ENCODE data around the gene HSPB2. TPM values are rescaled to one million over a fixed set of nuclear protein-coding genes. Genes with fewer than 3 reads are reported as not detected.

HSPB2 gene
- polyA plus RNA-seq, 4 donors: 1.7 to 4.3 (median 3.0) TPM; not detected in 1

DNA sequence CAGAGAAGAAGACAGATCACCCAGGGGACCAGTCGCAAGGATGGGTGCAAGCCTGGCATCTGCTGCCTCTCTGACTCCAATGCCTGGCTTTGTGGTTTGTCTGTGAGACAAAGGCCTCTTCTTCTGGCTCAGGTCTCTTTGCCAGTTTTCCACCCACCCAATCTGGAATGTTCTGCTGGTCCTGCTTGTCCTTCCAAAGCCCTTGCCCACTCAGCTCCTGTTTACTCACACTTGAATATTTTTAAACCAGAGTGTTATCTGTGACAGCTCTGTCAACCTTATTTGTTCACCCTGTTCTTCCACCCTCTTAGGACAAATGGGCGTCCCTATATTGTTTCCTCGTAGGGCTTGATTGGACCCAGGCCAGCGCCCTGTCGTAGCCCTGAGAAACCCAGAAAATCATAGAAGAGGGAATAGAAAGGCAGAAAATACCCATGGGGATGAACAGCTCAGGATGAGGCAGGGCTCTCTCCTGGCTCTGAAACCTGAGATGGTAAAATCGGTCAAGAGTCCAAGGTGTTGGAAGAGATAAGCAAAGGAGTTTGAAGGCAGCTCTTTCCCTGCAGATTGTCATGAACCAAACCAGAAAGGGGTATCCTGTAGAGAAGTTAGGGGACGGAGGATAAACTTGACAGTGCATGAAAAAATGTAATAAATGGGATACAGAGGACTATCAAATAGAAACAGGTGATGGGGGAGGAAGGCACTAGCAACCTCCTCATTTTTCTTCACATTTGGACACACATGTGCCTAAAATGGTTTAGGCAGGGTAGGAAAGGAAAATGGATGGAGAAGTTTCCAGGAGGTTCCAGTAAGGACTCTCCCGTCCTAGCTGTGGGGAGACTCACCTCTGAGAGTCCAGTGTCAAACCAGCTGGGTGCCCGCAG lies 1.6 kb upstream of the HSPB2 start:
- peak overlapping the region in 2 of 3 donors; percentile 64 to 72 for H3K27ac ChIP-seq (ENCODE audit: low read depth in 1 of 3, low read length in 2 of 3)
- DNase-seq (peak; percentile 30 to 53), FAIRE-seq (no peak)
- no peaks in the 10 kb centered on the region for H3K36me3 ChIP-seq (ENCODE audit: control insufficient read depth in 3 of 3, insufficient read depth in 2 of 3, low read depth in 1 of 3, low read length in 3 of 3)
- H3K27me3 ChIP-seq (ENCODE audit: control insufficient read depth in 3 of 3, insufficient read depth in 3 of 3, low read length in 3 of 3): peaks cover 0 to 16% (median 0%) of the 10 kb centered on the region in 3 donors
- 31 to 57% (median 42%) methylated on average over 9 of the region's 9 CpGs for WGBS, 3 donors
- H3K9me3 ChIP-seq (ENCODE audit: control insufficient read depth in 2 of 2, insufficient read depth in 1 of 2, low read depth in 1 of 2, low read length in 1 of 2): no peaks in the 10 kb centered on the region
- peak overlapping the region in 1 of 3 donors; percentile 0 for H3K4me3 ChIP-seq (ENCODE audit: low read depth in 1 of 3, low read length in 3 of 3)
- H3K4me1 ChIP-seq (ENCODE audit: control insufficient read depth in 3 of 3, insufficient read depth in 2 of 3, low read depth in 1 of 3, low read length in 2 of 3): peaks cover 0 to 20% (median 2%) of the 10 kb centered on the region in 3 donors

DNA sequence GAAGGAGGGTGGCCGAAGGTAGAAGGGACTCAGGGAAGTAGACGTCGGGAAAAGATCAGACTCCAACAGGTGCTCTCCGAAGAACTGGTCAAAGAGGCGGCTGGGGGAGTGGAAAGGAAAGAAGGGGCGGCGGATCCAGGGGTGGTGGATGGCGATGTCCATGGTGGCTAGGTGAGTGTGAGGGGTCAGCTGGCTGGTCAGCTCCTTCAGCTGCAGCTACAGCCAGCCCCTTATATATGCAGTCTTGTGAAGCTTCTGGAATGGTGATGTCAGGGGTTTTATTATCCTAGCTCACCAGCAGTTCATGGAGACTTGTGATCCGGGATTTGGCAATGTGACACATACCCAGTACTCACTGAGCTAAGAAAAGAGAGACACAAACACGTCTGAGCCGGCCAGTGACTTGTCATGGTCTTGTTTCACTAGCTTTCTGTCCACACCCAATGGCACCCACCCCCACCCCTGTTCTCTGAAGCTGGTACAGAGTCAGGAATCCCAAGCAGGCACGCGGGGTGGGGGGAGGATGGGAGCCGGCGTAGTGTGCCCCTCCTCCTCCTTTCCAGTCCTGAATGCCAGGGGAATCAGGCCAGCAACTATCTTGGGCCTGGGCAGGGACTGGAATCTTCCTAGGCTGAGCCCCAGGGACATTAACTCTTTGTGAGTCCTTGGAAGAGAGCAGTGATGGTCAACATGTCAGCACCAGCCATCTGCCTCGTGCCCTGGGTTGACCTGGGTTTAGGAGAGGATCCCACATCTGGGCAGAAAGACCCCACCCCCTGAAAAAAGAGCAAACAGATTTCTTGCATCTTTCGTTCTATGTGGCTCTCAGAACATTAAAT lies 752 bp upstream of the HSPB2 start, which contains the start of gene CRYAB:
CRYAB (minus strand) TSS at position 208 of the 839 bp plus-strand sequence; CDS start at position 162, 46 bp downstream.
- H3K36me3 ChIP-seq (ENCODE audit: control insufficient read depth in 3 of 3, insufficient read depth in 2 of 3, low read depth in 1 of 3, low read length in 3 of 3): no peaks in the 10 kb centered on the region
- no peaks in the 10 kb centered on the region for H3K9me3 ChIP-seq (ENCODE audit: control insufficient read depth in 2 of 2, insufficient read depth in 1 of 2, low read depth in 1 of 2, low read length in 1 of 2)
- H3K27ac ChIP-seq (ENCODE audit: low read depth in 1 of 3, low read length in 2 of 3): peak within 1 kb of the TSS in 2 of 3 donors; percentile 64 to 72
- DNase-seq (peak; percentile 35 to 57), FAIRE-seq (no peak)
- peaks cover 0 to 16% (median 0%) of the 10 kb centered on the region in 3 donors for H3K27me3 ChIP-seq (ENCODE audit: control insufficient read depth in 3 of 3, insufficient read depth in 3 of 3, low read length in 3 of 3)
- peaks cover 0 to 20% (median 2%) of the 10 kb centered on the region in 3 donors for H3K4me1 ChIP-seq (ENCODE audit: control insufficient read depth in 3 of 3, insufficient read depth in 2 of 3, low read depth in 1 of 3, low read length in 2 of 3)
- 19 to 46% (median 37%) methylated on average over 17 of the region's 17 CpGs for WGBS, 3 donors
- peak within 1 kb of the TSS in 1 of 3 donors; percentile 28 for H3K4me3 ChIP-seq (ENCODE audit: low read depth in 1 of 3, low read length in 3 of 3)

DNA sequence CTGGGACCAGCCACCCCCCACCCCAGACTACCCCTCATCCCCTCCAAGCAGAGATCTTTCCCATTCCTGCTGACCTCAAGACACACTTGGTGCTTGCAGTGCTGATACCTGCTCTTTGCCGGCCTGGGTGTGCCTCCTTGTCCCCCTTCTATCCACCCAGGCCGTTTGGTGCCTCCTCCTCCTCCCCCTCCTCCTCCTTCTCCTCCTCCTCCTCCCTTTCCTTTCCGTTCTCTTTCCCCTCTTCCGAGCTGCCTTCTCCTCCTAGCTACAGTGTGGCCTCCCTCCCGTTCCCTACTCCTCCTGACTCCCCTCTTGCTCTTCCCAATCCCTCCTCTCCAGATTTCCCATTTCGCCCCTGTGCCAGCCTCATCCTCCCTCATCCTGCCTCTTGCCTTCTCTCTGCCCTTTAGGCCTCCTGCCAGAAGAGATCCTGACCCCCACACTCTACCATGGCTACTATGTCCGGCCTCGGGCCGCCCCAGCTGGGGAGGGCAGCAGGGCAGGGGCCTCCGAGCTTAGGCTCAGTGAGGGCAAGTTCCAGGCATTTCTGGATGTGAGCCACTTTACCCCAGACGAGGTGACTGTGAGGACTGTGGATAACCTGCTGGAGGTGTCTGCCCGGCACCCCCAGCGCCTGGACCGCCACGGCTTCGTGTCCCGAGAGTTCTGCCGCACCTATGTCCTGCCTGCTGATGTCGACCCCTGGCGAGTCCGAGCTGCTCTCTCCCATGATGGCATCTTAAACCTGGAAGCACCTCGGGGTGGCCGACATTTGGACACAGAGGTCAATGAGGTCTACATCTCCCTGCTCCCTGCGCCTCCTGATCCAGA lies 712 bp downstream of the HSPB2 start:
- Histone ChIP-seq H3K36me3 (ENCODE audit: control insufficient read depth in 3 of 3, insufficient read depth in 2 of 3, low read depth in 1 of 3, low read length in 3 of 3) (no peaks in the 10 kb centered on the region), H3K9me3 (ENCODE audit: control insufficient read depth in 2 of 2, insufficient read depth in 1 of 2, low read depth in 1 of 2, low read length in 1 of 2) (no peaks in the 10 kb centered on the region), H3K27me3 (ENCODE audit: control insufficient read depth in 3 of 3, insufficient read depth in 3 of 3, low read length in 3 of 3) (peaks cover 0 to 16% (median 0%) of the 10 kb centered on the region in 3 donors), H3K4me3 (ENCODE audit: low read depth in 1 of 3, low read length in 3 of 3) (peak overlapping the region in 1 of 3 donors; percentile 28), H3K4me1 (ENCODE audit: control insufficient read depth in 3 of 3, insufficient read depth in 2 of 3, low read depth in 1 of 3, low read length in 2 of 3) (peaks cover 0 to 28% (median 2%) of the 10 kb centered on the region in 3 donors), H3K27ac (ENCODE audit: low read depth in 1 of 3, low read length in 2 of 3) (peak overlapping the region in 2 of 3 donors; percentile 42 to 76)
- FAIRE-seq: no peak
- WGBS, 3 donors: 68 to 80% (median 80%) methylated on average over 24 of the region's 24 CpGs
- DNase-seq: no peak

DNA sequence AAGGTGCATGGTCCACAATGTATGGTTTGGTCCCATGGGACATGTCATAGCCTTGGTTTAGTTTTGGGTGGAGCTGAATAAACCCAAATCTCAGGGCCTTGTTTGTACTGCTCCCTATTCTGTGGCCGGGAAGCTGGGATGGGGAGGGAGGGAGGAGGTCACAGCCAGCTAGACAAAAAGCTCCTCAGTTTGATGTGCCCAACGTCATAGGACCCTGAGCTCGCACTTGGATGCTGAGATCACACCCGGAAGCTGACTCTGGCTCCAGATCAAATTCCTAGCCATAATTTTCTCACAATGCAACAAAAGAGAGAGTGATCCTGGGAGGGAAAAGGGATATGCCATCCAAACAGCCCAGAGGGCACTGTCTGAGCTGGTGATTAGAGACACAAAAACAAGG lies 1.5 kb downstream of the HSPB2 start:
- DNase-seq: peak in 1 of 2 donors; percentile 36
- no peak for FAIRE-seq

DNA sequence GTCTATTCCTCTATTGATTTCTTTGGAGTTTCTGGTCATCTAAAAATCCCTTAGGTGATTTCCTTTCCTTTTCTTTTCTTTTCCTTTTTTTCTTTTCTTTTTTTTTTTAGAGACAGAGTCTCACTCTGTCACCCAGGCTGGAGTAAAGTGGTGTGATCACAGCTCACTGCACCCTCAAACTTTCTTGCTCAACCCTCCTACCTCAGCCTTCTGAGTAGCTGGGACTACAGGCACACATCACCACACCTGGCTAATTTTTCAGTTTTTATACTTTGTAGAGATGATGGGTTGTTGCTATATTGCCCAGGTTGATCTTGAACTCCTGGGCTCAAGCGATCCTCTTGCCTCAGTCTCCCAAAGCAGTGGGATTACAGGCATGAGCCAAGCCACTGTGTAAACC lies 4.2 kb downstream of the HSPB2 start:
- 93 to 97% (median 97%) methylated on average over 1 of the region's 1 CpG for WGBS, 3 donors
- H3K27ac ChIP-seq (ENCODE audit: low read depth in 1 of 3, low read length in 2 of 3): no peak overlapping the region
- DNase-seq: no peak

More for the DNA sequence above, 1.5 kb downstream of the HSPB2 start:
- WGBS, 3 donors: 19 to 33% (median 26%) methylated on average over 4 of the region's 4 CpGs
- no peaks in the 10 kb centered on the region for H3K36me3 ChIP-seq (ENCODE audit: control insufficient read depth in 3 of 3, insufficient read depth in 2 of 3, low read depth in 1 of 3, low read length in 3 of 3)
- H3K27me3 ChIP-seq (ENCODE audit: control insufficient read depth in 3 of 3, insufficient read depth in 3 of 3, low read length in 3 of 3): peaks cover 0 to 16% (median 0%) of the 10 kb centered on the region in 3 donors
- H3K4me3 ChIP-seq (ENCODE audit: low read depth in 1 of 3, low read length in 3 of 3): no peak overlapping the region
- peak overlapping the region in 2 of 3 donors; percentile 42 to 76 for H3K27ac ChIP-seq (ENCODE audit: low read depth in 1 of 3, low read length in 2 of 3)
- no peaks in the 10 kb centered on the region for H3K9me3 ChIP-seq (ENCODE audit: control insufficient read depth in 2 of 2, insufficient read depth in 1 of 2, low read depth in 1 of 2, low read length in 1 of 2)
- H3K4me1 ChIP-seq (ENCODE audit: control insufficient read depth in 3 of 3, insufficient read depth in 2 of 3, low read depth in 1 of 3, low read length in 2 of 3): peaks cover 0 to 30% (median 2%) of the 10 kb centered on the region in 3 donors

DNA sequence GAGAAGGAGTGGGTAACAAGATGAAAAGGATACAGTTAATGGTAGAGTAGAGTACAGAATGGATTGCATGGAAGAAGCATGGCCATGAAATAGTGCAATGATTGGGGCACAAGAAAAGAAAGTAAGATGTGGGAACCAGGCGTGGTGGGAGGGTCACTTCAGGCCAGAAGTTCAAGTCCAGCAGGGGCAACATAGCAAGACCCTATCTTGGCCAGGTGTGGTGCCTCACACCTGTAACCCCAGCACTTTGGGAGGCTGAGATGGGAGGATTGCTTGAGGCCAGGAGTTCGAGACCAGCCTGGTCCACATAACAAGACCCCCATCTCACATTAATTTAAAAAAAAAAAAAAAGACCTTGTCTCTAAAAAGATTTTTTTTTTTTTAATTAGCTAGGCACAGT lies 4.8 kb downstream of the HSPB2 start:
- H3K4me1 ChIP-seq (ENCODE audit: control insufficient read depth in 3 of 3, insufficient read depth in 2 of 3, low read depth in 1 of 3, low read length in 2 of 3): peaks cover 0 to 19% (median 2%) of the 10 kb centered on the region in 3 donors
- no peaks in the 10 kb centered on the region for H3K9me3 ChIP-seq (ENCODE audit: control insufficient read depth in 2 of 2, insufficient read depth in 1 of 2, low read depth in 1 of 2, low read length in 1 of 2)
- no peak overlapping the region for H3K4me3 ChIP-seq (ENCODE audit: low read depth in 1 of 3, low read length in 3 of 3)
- no peaks in the 10 kb centered on the region for H3K36me3 ChIP-seq (ENCODE audit: control insufficient read depth in 3 of 3, insufficient read depth in 2 of 3, low read depth in 1 of 3, low read length in 3 of 3)
- peak overlapping the region in 1 of 3 donors; percentile 91 for H3K27ac ChIP-seq (ENCODE audit: low read depth in 1 of 3, low read length in 2 of 3)
- peaks cover 0 to 8% (median 0%) of the 10 kb centered on the region in 3 donors for H3K27me3 ChIP-seq (ENCODE audit: control insufficient read depth in 3 of 3, insufficient read depth in 3 of 3, low read length in 3 of 3)
- WGBS, 3 donors: 70 to 90% (median 88%) methylated on average over 2 of the region's 2 CpGs
- no peak for FAIRE-seq
- DNase-seq: no peak

More for the DNA sequence above, 4.2 kb downstream of the HSPB2 start:
- no peaks in the 10 kb centered on the region for H3K36me3 ChIP-seq (ENCODE audit: control insufficient read depth in 3 of 3, insufficient read depth in 2 of 3, low read depth in 1 of 3, low read length in 3 of 3)
- H3K4me1 ChIP-seq (ENCODE audit: control insufficient read depth in 3 of 3, insufficient read depth in 2 of 3, low read depth in 1 of 3, low read length in 2 of 3): peaks cover 0 to 25% (median 2%) of the 10 kb centered on the region in 3 donors
- FAIRE-seq: no peak
- peaks cover 0 to 13% (median 0%) of the 10 kb centered on the region in 3 donors for H3K27me3 ChIP-seq (ENCODE audit: control insufficient read depth in 3 of 3, insufficient read depth in 3 of 3, low read length in 3 of 3)
- H3K9me3 ChIP-seq (ENCODE audit: control insufficient read depth in 2 of 2, insufficient read depth in 1 of 2, low read depth in 1 of 2, low read length in 1 of 2): no peaks in the 10 kb centered on the region
- H3K4me3 ChIP-seq (ENCODE audit: low read depth in 1 of 3, low read length in 3 of 3): no peak overlapping the region

DNA sequence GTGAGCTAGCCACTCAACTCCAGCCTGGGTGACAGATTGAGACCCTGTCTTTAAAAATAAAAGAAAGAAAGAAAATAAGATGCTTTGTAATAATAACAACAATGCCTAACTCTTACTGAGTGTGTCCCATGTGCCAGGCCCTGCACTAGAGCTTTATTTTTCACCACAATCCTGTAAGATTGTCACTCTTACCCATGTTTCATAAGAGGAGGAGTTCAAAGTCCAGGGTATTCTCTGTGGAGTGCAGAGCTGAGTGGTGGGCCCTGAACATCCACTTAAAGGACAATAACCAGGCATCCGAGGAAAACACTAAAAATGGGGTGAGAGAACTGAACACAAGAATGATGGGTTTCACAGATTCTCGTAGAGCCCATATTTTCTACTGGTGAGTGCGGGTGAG lies 5.3 kb downstream of the HSPB2 start:
- peak in 1 of 2 donors; percentile 21 for DNase-seq
- H3K36me3 ChIP-seq (ENCODE audit: control insufficient read depth in 3 of 3, insufficient read depth in 2 of 3, low read depth in 1 of 3, low read length in 3 of 3): no peaks in the 10 kb centered on the region
- no peak for FAIRE-seq
- peaks cover 0 to 18% (median 0%) of the 10 kb centered on the region in 3 donors for H3K4me1 ChIP-seq (ENCODE audit: control insufficient read depth in 3 of 3, insufficient read depth in 2 of 3, low read depth in 1 of 3, low read length in 2 of 3)
- H3K27ac ChIP-seq (ENCODE audit: low read depth in 1 of 3, low read length in 2 of 3): peak overlapping the region in 1 of 3 donors; percentile 91
- H3K4me3 ChIP-seq (ENCODE audit: low read depth in 1 of 3, low read length in 3 of 3): no peak overlapping the region
- WGBS, 3 donors: 66 to 83% (median 78%) methylated on average over 3 of the region's 3 CpGs
- peaks cover 0 to 7% (median 0%) of the 10 kb centered on the region in 3 donors for H3K27me3 ChIP-seq (ENCODE audit: control insufficient read depth in 3 of 3, insufficient read depth in 3 of 3, low read length in 3 of 3)
- no peaks in the 10 kb centered on the region for H3K9me3 ChIP-seq (ENCODE audit: control insufficient read depth in 2 of 2, insufficient read depth in 1 of 2, low read depth in 1 of 2, low read length in 1 of 2)

Data from small intestine (tissue), 7 donors.